Measurements from ENCODE around the gene PIGH.
A peak's percentile ranks its signal among the peaks of the same experiment; 100 is the strongest.
"Not testable (repeated sequence)": the region's sequence is repeated elsewhere in the genome, so short reads cannot be mapped to it uniquely, and the experiment has no call there.

Gene PIGH

GRCh38 chr14:67599698-67600561 is at the start of gene PIGH:
Gene PIGH, minus strand, starts transcription at chr14:67600268. Its CDS starts 65 bp downstream, at chr14:67600203.
- DNase-seq (ENCODE audit: low spot score) = peak; percentile 95

DNA sequence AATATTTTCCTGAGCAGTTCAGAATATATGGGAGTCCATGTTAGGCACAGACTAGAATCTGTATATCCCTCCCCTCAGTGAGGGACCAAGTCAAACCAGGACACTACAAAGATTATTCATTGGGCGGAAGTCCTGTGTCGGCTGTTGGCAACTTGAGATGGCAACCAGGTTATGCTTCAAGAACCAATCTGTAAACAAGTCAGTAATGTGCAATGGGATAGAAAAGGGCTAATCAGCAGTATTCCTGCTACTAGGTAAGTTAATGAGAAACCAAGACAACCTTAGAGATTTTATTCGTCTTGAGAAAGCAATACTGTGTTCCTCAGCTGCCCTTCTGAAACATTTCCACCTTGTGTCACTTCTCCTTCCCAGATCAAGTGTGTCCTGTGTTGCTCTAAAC is 46.1 kb upstream of the PIGH start:
- DNase-seq (ENCODE audit: low spot score) = no peak

DNA sequence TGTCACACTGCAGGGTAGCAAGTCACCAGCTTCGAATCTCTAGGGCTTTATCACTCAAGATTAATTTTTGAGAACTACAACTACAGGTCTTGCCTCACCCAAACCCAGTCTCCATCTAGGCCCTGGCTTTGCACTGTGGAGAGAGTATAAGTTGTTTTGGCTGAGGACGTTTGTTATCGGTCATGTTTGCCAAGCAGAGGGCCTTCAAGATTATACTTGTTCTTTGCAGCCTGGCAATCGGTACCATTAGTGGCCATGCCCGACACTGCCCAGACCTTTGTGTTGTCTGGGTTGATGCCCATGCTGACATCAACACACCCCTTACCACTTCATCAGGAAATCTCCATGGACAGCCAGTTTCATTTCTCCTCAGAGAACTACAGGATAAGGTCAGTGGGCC is 45.3 kb upstream of the PIGH start:
- no peak for DNase-seq (ENCODE audit: low spot score)

DNA sequence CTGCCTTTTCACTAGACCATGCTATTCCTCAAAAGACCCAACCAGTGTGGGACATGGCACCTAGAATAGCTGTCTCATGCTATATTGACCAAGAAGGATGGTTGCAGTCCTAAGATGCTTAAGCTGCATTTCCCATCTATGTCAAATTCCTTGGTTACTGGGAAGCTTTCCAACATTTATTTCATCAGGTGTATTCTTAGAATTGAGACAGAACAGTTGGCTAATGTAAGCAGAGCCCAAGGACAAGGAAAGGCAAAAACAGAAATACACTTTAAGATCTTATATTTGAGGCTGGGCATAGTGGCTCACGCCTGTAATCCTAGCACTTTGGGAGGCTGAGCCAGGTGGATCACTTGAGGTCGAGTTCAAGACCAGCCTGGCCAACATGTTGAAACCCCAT is 44.4 kb upstream of the PIGH start:
- no peak for DNase-seq (ENCODE audit: low spot score)

- no peak for DNase-seq (ENCODE audit: low spot score)
These were observed 43.6 kb upstream of the PIGH start for GRCh38 chr14:67643713-67644112.

DNA sequence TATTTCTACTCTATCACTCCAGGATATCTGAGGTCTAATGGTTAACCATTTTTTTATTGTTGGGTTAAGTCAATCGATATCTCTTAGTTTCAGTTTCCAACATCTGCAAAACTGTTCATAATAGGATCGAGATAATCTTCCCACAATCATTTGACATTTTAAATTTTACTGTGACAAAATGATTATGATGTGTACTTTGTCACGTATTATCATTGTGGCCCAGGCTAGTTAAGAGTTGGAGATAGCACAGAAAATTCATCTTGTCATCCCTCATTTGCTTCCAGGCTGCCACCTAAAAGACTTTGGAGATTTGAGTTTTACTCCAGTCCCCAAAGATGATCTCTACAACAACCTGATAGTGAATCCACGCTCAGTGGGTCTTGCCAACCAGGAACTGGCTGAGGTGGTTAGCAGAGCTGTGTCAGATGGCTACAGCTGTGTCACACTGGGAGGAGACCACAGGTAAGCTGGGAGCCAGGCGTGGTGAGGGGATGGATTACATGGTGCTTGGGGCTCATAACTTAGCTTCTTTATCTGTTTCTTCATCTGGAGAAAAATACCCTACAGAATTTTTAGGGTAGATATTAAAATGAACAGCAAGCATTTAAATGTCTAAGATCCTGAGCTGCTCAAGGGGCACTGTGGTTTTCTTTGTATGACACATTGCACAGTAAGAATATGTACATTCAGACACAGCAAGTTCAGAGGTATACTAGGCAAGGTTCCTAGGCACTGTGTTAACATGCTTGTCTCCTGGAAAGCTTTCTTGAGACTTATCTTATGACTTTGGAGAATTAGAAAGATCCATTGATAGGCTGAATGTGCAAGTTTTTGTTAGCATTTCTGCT is 42.1 kb upstream of the PIGH start:
- DNase-seq (ENCODE audit: low spot score) = no peak

GRCh38 chr14:67641480-67641879 is 41.4 kb upstream of the PIGH start:
- no peak for DNase-seq (ENCODE audit: low spot score)

DNA sequence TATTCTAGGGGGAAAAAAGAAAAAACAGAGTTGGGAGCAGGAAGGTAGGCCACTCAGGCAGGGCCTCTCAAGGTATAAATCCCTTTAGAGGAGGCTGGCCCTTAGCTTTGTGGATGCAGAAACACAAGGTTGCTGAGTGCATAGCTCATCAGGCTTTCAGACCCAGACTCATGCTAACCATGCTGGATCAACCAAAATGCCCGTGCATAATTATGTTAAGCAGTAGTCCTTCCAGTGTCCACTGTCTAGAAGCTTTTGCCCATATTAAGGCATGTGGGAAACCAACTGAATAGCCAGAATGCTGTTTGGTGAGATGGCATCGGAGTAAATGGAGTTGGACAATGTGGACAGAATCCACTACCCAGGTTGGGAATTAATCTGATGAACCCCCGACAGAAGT is 38.6 kb upstream of the PIGH start:
- DNase-seq (ENCODE audit: low spot score) = no peak

- DNase-seq (ENCODE audit: low spot score) = peak; percentile 30
These were observed 36.4 kb upstream of the PIGH start for GRCh38 chr14:67636361-67636919.

GRCh38 chr14:67633451-67634147 is 33.5 kb upstream of the PIGH start:
- DNase-seq (ENCODE audit: low spot score) = no peak

- DNase-seq (ENCODE audit: low spot score) = no peak
These were observed 30.9 kb upstream of the PIGH start for GRCh38 chr14:67630938-67631337.

GRCh38 chr14:67630186-67630585 is 30.1 kb upstream of the PIGH start:
- DNase-seq (ENCODE audit: low spot score) = no peak

GRCh38 chr14:67627519-67627918 is 27.5 kb upstream of the PIGH start:
- DNase-seq (ENCODE audit: low spot score) = no peak

GRCh38 chr14:67626131-67626530 is 26.1 kb upstream of the PIGH start:
- DNase-seq (ENCODE audit: low spot score) = not testable (repeated sequence)

DNA sequence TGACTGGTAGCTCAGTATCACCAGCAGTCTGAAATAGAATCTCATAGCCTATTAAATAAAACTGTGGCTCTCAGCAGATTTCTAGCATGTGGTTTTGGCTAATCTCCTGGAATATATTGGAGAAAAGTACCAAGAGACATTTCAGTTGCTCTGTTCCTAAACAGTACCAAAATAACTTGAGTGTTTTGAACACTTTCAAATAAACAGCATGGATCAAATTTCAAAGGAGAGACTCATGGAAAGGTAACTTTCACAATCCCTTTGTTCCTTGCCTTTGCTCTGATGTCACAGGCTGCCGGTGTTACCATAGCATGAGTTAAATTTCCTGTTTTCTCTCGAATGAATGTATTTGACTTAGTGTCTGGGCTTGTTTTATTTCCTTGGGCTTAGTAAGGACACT is 23.0 kb upstream of the PIGH start:
- DNase-seq (ENCODE audit: low spot score) = peak; percentile 23

GRCh38 chr14:67622675-67623074 is 22.6 kb upstream of the PIGH start:
- peak; percentile 76 for DNase-seq (ENCODE audit: low spot score)

DNA sequence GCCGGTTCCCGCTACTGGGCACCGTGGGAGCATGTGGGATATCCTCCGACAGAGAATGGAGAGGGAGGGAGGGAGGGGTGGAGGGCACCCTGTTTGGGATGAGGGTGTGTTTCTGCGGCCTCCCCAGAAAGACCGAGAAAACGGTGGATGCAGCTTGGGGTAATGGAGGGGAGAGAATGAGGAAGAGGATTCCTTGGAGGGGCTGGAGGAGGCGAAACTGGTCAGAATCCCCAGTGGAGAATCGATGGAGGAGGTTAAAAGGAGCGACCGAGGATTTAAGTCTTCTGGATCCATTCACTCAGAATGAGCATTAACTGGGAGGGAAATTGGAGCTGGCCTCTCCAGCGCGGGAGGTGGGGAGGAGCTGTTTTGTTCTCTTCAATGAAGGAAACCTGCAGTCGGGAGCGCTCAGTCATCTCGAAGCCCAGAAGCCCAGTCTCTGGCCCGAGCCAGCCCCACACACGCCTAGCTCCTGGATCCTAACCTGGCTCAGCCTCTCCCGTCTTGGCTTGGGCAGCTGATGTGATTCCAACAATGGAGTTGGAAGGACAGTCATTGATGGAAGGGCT is 20.2 kb upstream of the PIGH start:
- DNase-seq (ENCODE audit: low spot score) = peak; percentile 42

DNA sequence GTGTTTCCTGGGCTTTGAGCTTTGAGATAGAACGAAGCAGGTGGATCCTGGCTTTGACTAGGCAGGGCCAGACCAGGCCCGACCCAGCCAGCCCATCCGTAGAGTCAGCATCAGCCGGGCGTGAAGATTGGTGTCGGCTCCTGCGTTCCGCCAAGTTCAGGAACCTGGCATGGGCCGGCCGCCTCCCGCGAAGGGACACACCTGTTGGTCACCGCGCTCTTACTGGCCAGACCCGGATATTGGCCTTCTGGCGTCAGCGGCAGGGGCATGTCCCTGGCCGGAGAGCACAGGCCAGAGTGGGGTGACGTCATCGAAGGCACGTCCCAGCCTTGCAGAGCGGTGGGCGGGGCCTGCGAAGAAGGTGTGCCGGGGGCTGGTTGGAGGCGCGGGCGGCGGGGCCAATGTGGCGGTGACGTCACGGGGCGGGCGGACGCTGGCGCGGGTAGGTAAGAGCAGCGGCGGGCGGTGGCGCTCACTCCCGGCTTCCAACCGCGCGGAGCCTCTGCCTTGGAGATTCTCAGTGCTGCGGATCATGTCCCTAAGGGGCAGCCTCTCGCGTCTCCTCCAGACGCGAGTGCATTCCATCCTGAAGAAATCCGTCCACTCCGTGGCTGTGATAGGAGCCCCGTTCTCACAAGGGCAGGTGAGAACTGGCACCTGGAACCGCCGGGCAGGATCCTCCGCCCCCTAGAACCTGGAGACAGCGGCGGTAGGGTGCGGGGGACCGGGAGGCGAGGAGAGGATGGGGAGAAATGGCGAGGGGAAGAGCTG is 19.6 kb upstream of the PIGH start, which contains the start of gene ARG2:
Gene ARG2, plus strand, starts transcription at position 475 of the 771 bp plus-strand sequence. Its CDS starts 58 bp downstream, at position 533.
- DNase-seq (ENCODE audit: low spot score) = peak; percentile 97

DNA sequence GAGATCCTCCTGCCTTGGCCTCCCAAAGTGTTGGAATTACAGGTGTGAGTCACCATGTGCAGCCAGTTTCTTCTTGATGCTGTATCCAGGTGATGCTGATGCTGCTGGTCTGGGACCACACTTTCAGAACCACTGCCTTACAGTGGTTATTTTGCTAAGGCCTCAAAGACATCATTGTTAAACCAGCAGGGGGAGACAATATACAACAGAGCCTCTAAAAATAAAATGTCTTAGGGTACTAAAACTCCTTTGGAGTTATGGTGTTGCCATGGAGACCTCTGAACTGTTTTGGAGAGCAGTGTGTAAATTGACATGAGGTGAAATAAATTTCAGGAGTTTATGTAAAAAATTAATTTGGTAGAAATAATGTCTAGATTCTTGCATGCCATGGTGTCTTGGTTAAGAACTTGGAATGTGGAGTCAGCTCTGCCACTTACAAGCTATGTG is 18.6 kb upstream of the PIGH start:
- DNase-seq (ENCODE audit: low spot score) = peak; percentile 58

- DNase-seq (ENCODE audit: low spot score) = no peak
These were observed 10.4 kb upstream of the PIGH start for GRCh38 chr14:67610491-67610890.
